IPS-NIHi7 (cell line): ENCODE results near the gene ZNF830.
"Not testable (repeated sequence)": the region's sequence is repeated elsewhere in the genome, so short reads cannot be mapped to it uniquely, and the experiment has no call there.

Experiments used
- DNase-seq: peaks from one replicate; pipeline ENCODE4 v3.0.0; 2012; ENCODE audit warnings: mixed read lengths; ENCODE audit errors: extremely low spot score

ZNF830 gene

GRCh38 chr17:34961093-34961911 lies at the start of gene ZNF830, which contains the start of gene CCT6B:
Gene ZNF830, plus strand, starts transcription at chr17:34961540. Its CDS starts 27 bp downstream, at chr17:34961567.
Gene CCT6B, minus strand, starts transcription at chr17:34961460. Its CDS starts 67 bp downstream, at chr17:34961393.
- DNase-seq: peak; percentile 97

- peak; percentile 39 for DNase-seq
Observed at GRCh38 chr17:34913001-34913400, 48.3 kb upstream of the ZNF830 start.

- no peak for DNase-seq
Observed at GRCh38 chr17:34916120-34916519, 45.2 kb upstream of the ZNF830 start.

GRCh38 chr17:34917381-34917780 lies 44.0 kb upstream of the ZNF830 start:
- no peak for DNase-seq

- no peak for DNase-seq
Observed at GRCh38 chr17:34920676-34921075, 40.7 kb upstream of the ZNF830 start.

GRCh38 chr17:34926661-34927060 lies 34.7 kb upstream of the ZNF830 start:
- DNase-seq: no peak

- DNase-seq: no peak
Observed at GRCh38 chr17:34930283-34930682, 31.1 kb upstream of the ZNF830 start.

- DNase-seq: not testable (repeated sequence)
Observed at GRCh38 chr17:34950780-34951179, 10.6 kb upstream of the ZNF830 start.

- no peak for DNase-seq
Observed at GRCh38 chr17:34958438-34958837, 2.9 kb upstream of the ZNF830 start.

GRCh38 chr17:34974179-34974578 lies 12.8 kb downstream of the ZNF830 start:
- no peak for DNase-seq

GRCh38 chr17:34974794-34975785 lies 13.8 kb downstream of the ZNF830 start:
- DNase-seq: no peak

GRCh38 chr17:34979153-34979552 lies 17.8 kb downstream of the ZNF830 start:
- DNase-seq: no peak

GRCh38 chr17:34979650-34980352 lies 18.5 kb downstream of the ZNF830 start:
- no peak for DNase-seq

GRCh38 chr17:34980353-34980680 lies 19.0 kb downstream of the ZNF830 start, which contains the start of gene LIG3:
Gene LIG3, plus strand, starts transcription at chr17:34980512. Its CDS starts 2,494 bp downstream, at chr17:34983006.
- peak; percentile 97 for DNase-seq

- peak; percentile 73 for DNase-seq
Observed at GRCh38 chr17:34980681-34981537, 19.6 kb downstream of the ZNF830 start.

GRCh38 chr17:34981538-34982241 lies 20.4 kb downstream of the ZNF830 start:
- DNase-seq: no peak

- DNase-seq: no peak
Observed at GRCh38 chr17:34987232-34987631, 25.9 kb downstream of the ZNF830 start.

- DNase-seq: no peak
Observed at GRCh38 chr17:34988644-34989043, 27.3 kb downstream of the ZNF830 start.

GRCh38 chr17:34989473-34989872 lies 28.1 kb downstream of the ZNF830 start:
- DNase-seq: no peak

GRCh38 chr17:34990921-34991365 lies 29.6 kb downstream of the ZNF830 start:
- DNase-seq: no peak
